ENCODE measurements around the gene GSK3A. TPM values are rescaled to one million over a fixed set of nuclear protein-coding genes. Genes with fewer than 3 reads are reported as not detected.

Gene GSK3A
- total and polyA plus RNA-seq, 2 of the 8 experiments (the other 6 are each of a cell fraction or from before 2014, with no cell fraction given): 55.3 to 84.0 TPM

DNA sequence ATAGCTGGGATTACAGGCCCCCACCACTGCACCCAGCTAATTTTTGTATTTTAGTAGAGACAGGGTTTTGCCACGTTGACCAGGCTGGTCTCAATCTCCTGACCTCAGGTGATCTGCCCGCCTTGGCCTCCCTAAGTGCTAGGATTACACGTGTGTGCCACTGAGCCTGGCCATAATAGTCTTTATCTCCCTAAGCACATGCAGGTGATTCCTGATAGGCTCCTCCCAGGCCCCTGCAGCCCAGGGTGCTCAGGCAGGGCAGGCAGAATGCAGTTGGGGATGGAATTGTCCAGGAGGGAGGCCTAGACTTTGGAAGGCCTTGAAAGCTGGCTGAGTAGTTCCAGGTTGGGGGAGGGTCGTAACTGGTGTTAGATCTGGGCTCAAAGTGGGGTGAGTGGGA is 13.8 kb downstream of the GSK3A start:
- Histone ChIP-seq H4K8ac (ENCODE audit: extremely low read depth, insufficient read depth, low read length) (no peak overlapping the region), H3K23me2 (ENCODE audit: low read depth, low read length) (no peaks in the 10 kb centered on the region), H3K4ac (replicated peaks; ENCODE audit: insufficient read length, low read depth, low read length) (no peak overlapping the region), H4K91ac (replicated peaks; ENCODE audit: insufficient read length, low read length) (no peak overlapping the region), H3K9ac (replicated peaks in 1 of 4; ENCODE audit: extremely low read depth in 1 of 4, low read depth in 3 of 4, low read length in 3 of 4) (no peak overlapping the region), H3K18ac (ENCODE audit: extremely low read depth, low read length) (no peak overlapping the region), H3K79me2 (ENCODE audit: control insufficient read depth in 1 of 2, insufficient read depth in 2 of 2, low read length in 2 of 2) (no peaks in the 10 kb centered on the region), H2BK12ac (ENCODE audit: low read depth, low read length) (no peak overlapping the region), H3K56ac (replicated peaks; ENCODE audit: insufficient read length, low read depth, low read length) (no peak overlapping the region), H3K27me3 (replicated peaks in 1 of 4; ENCODE audit: control insufficient read depth in 3 of 4, extremely low read depth in 1 of 4, insufficient read depth in 3 of 4, low read length in 3 of 4) (no peaks in the 10 kb centered on the region), H3K14ac (ENCODE audit: insufficient read length) (no peak overlapping the region), H3K4me1 (replicated peaks in 1 of 4; ENCODE audit: control insufficient read depth in 3 of 4, insufficient read depth in 4 of 4, low read length in 3 of 4) (no peaks in the 10 kb centered on the region), H3K4me2 (ENCODE audit: insufficient read depth in 1 of 2, low read depth in 2 of 2, low read length in 2 of 2) (no peak overlapping the region), H3K9me3 (ENCODE audit: insufficient read depth in 2 of 2, low read depth in 1 of 2, low read length in 1 of 2) (no peaks in the 10 kb centered on the region), H2BK5ac (ENCODE audit: low read depth, low read length) (no peak overlapping the region), H3K36me3 (ENCODE audit: control insufficient read depth in 2 of 4, insufficient read depth in 4 of 4, low read length in 3 of 4) (peaks cover 19 to 70% (median 47%) of the 10 kb centered on the region in 4 experiments), H2BK20ac (ENCODE audit: low read length) (no peak overlapping the region), H2BK15ac (ENCODE audit: low read length) (no peak overlapping the region), H4K20me1 (replicated peaks in 1 of 2; ENCODE audit: control insufficient read depth in 1 of 2, insufficient read depth in 2 of 2, low read length in 2 of 2) (peaks cover 14 to 38% of the 10 kb centered on the region in 2 experiments), H4K5ac (ENCODE audit: insufficient read length, low read depth, low read length) (no peak overlapping the region), H3K4me3 (ENCODE audit: extremely low read depth in 1 of 4, insufficient read depth in 2 of 4, low read depth in 3 of 4, low read length in 4 of 4) (no peak overlapping the region), H3K79me1 (ENCODE audit: low read depth, low read length) (peaks cover 5% of the 10 kb centered on the region), H2AFZ (ENCODE audit: low read length) (no peak overlapping the region), H2BK120ac (replicated peaks; ENCODE audit: low read depth, low read length) (no peak overlapping the region), H3K23ac (ENCODE audit: insufficient read length) (no peak overlapping the region), H3K27ac (ENCODE audit: low read depth, low read length) (no peak overlapping the region), H2AK5ac (ENCODE audit: low read depth, low read length) (no peak overlapping the region)
- no peak for FAIRE-seq
- POLR2A ChIA-PET (ENCODE audit: partially characterized antibody): interaction anchor here (1.2 to 4.5 kb wide), 6 partner anchors 11 to 153 kb away, joined by 3 to 23 read pairs (median 4); partner anchors contain the start of genes GSK3A and ZNF574
- CTCF ChIA-PET (ENCODE audit: partially characterized antibody): interaction anchor here (0.5 to 2.0 kb wide), 6 partner anchors 8 to 334 kb away, joined by 3 to 5 read pairs (median 3); partner anchors contain the start of gene GSK3A
- DNase-seq (ENCODE audit: low read depth in 1 of 2, low spot score in 2 of 2): no peak
- 90% methylated on average over 4 of the region's 4 CpGs; no CpG with 5 or more reads in 1 of the 2 experiments for WGBS, 2 experiments (ENCODE audit: extremely low coverage in 1 of 2, insufficient coverage in 1 of 2, insufficient read length in 1 of 2, insufficient replicate concordance in 2 of 2, low coverage in 1 of 2, low lambda C conversion rate in 2 of 2, missing lambda C conversion rate in 1 of 2)
- TF ChIP-seq SAP30 (IDR thresholded peaks at IDR 0.05; ENCODE audit: insufficient read depth, insufficient replicate concordance, low read length): no peak
- TF ChIP-seq RNF2 (IDR thresholded peaks at IDR 0.05; ENCODE audit: borderline replicate concordance, low read depth, low read length, missing control alignments, poor library complexity, severe bottlenecking): no peak
- TF ChIP-seq EGR1 (IDR thresholded peaks at IDR 0.05; ENCODE audit: borderline replicate concordance, low read depth, low read length): no peak
- no peak for TF ChIP-seq CBX5 (IDR thresholded peaks at IDR 0.05; ENCODE audit: low read depth, low read length)
- TF ChIP-seq JUND (IDR thresholded peaks at IDR 0.05; ENCODE audit: low read length): no peak
- no peak for TF ChIP-seq TBP (IDR thresholded peaks at IDR 0.05; ENCODE audit: low read depth, low read length)
- TF ChIP-seq ZNF274 (IDR thresholded peaks at IDR 0.05; ENCODE audit: borderline replicate concordance, extremely low read depth, low read length): no peak
- no peak for TF ChIP-seq TAF1 (IDR thresholded peaks at IDR 0.05; ENCODE audit: low read depth, low read length)
- TF ChIP-seq RAD21 (IDR thresholded peaks at IDR 0.05 in 1 of 2, conservative IDR thresholded peaks at IDR 0.05 in 1 of 2; ENCODE audit: low read depth in 2 of 2, low read length in 2 of 2): no peak
- TF ChIP-seq RXRA (IDR thresholded peaks at IDR 0.05; ENCODE audit: insufficient read depth, low read depth, low read length): no peak
- TF ChIP-seq, protein P1, sequence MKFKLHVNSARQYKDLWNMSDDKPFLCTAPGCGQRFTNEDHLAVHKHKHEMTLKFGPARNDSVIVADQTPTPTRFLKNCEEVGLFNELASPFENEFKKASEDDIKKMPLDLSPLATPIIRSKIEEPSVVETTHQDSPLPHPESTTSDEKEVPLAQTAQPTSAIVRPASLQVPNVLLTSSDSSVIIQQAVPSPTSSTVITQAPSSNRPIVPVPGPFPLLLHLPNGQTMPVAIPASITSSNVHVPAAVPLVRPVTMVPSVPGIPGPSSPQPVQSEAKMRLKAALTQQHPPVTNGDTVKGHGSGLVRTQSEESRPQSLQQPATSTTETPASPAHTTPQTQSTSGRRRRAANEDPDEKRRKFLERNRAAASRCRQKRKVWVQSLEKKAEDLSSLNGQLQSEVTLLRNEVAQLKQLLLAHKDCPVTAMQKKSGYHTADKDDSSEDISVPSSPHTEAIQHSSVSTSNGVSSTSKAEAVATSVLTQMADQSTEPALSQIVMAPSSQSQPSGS (IDR thresholded peaks at IDR 0.05; ENCODE audit: low read length): no peak
- TF ChIP-seq SIX5 (IDR thresholded peaks at IDR 0.05; ENCODE audit: low read depth, low read length): no peak
